ENCODE data around the gene NXF1. TPM values are rescaled to one million over a fixed set of nuclear protein-coding genes. Genes with fewer than 3 reads are reported as not detected.

Gene NXF1
- total RNA-seq, 1 experiment from 2014 or later: 26.1 TPM

Other genes with a start within 250 kb of the NXF1 start
- gene EEF1G, start 231.5 kb downstream of the NXF1 start, total RNA-seq (2014; rRNA removed; shearing (Covaris generic)): 841 and 1,053 TPM in 2 replicates
- gene TUT1, start 213.9 kb downstream of the NXF1 start, total RNA-seq (2014; rRNA removed; shearing (Covaris generic)): 4.7 and 5.3 TPM in 2 replicates
- 91.2 and 103 TPM in 2 replicates for gene MTA2, start 203.6 kb downstream of the NXF1 start, total RNA-seq (2014; rRNA removed; shearing (Covaris generic))
- gene EML3, start 192.7 kb downstream of the NXF1 start, total RNA-seq (2014; rRNA removed; shearing (Covaris generic)): 7.1 and 13.8 TPM in 2 replicates
- gene ROM1, start 192.2 kb downstream of the NXF1 start, total RNA-seq (2014; rRNA removed; shearing (Covaris generic)): 2.5 and 3.6 TPM in 2 replicates
- gene B3GAT3, start 183.5 kb downstream of the NXF1 start, total RNA-seq (2014; rRNA removed; shearing (Covaris generic)): 23.3 and 27.1 TPM in 2 replicates
- 136 and 159 TPM in 2 replicates for gene GANAB, start 158.8 kb downstream of the NXF1 start, total RNA-seq (2014; rRNA removed; shearing (Covaris generic))
- gene INTS5, start 152.1 kb downstream of the NXF1 start, total RNA-seq (2014; rRNA removed; shearing (Covaris generic)): 10.7 and 14.8 TPM in 2 replicates
- gene C11orf98, start 140.2 kb downstream of the NXF1 start, total RNA-seq (2014; rRNA removed; shearing (Covaris generic)): 69.0 and 73.3 TPM in 2 replicates
- 3.8 and 5.6 TPM in 2 replicates for gene CSKMT, start 140.1 kb downstream of the NXF1 start, total RNA-seq (2014; rRNA removed; shearing (Covaris generic))
- gene UQCC3, start 133.8 kb downstream of the NXF1 start, total RNA-seq (2014; rRNA removed; shearing (Covaris generic)): 19.6 and 26.6 TPM in 2 replicates
- 4.6 and 6.1 TPM in 2 replicates for gene LBHD1, start 133.2 kb downstream of the NXF1 start, total RNA-seq (2014; rRNA removed; shearing (Covaris generic))
- gene UBXN1, start 126.4 kb downstream of the NXF1 start, total RNA-seq (2014; rRNA removed; shearing (Covaris generic)): 107 and 128 TPM in 2 replicates
- gene LRRN4CL, start 115.9 kb downstream of the NXF1 start, total RNA-seq (2014; rRNA removed; shearing (Covaris generic)): 6.0 and 6.2 TPM in 2 replicates
- 65.0 and 71.0 TPM in 2 replicates for gene BSCL2, start 98.0 kb downstream of the NXF1 start, total RNA-seq (2014; rRNA removed; shearing (Covaris generic))
- gene GNG3, start 97.8 kb downstream of the NXF1 start, total RNA-seq (2014; rRNA removed; shearing (Covaris generic)): not detected in 2 replicates
- gene HNRNPUL2, start 78.0 kb downstream of the NXF1 start, total RNA-seq (2014; rRNA removed; shearing (Covaris generic)): 10.2 and 11.8 TPM in 2 replicates
- gene TTC9C, start 77.0 kb downstream of the NXF1 start, total RNA-seq (2014; rRNA removed; shearing (Covaris generic)): 56.6 and 68.4 TPM in 2 replicates
- 10.1 and 11.4 TPM in 2 replicates for gene ZBTB3, start 51.3 kb downstream of the NXF1 start, total RNA-seq (2014; rRNA removed; shearing (Covaris generic))
- 182 and 189 TPM in 2 replicates for gene POLR2G, start 43.9 kb downstream of the NXF1 start, total RNA-seq (2014; rRNA removed; shearing (Covaris generic))
- 15.1 and 18.1 TPM in 2 replicates for gene TAF6L, start 34.0 kb downstream of the NXF1 start, total RNA-seq (2014; rRNA removed; shearing (Covaris generic))
- 88.3 and 110 TPM in 2 replicates for gene TMEM179B, start 18.0 kb downstream of the NXF1 start, total RNA-seq (2014; rRNA removed; shearing (Covaris generic))
- 41.0 and 55.3 TPM in 2 replicates for gene TMEM223, start 13.4 kb downstream of the NXF1 start, total RNA-seq (2014; rRNA removed; shearing (Covaris generic))
- 40.7 and 43.1 TPM in 2 replicates for gene STX5, start 26.6 kb upstream of the NXF1 start, total RNA-seq (2014; rRNA removed; shearing (Covaris generic))
- not detected in 2 replicates for gene TEX54, start 27.4 kb upstream of the NXF1 start, total RNA-seq (2014; rRNA removed; shearing (Covaris generic))
- 61.3 and 80.4 TPM in 2 replicates for gene WDR74, start 34.1 kb upstream of the NXF1 start, total RNA-seq (2014; rRNA removed; shearing (Covaris generic))
- gene SLC3A2, start 75.5 kb upstream of the NXF1 start, total RNA-seq (2014; rRNA removed; shearing (Covaris generic)): 85.2 and 94.7 TPM in 2 replicates
- gene CHRM1, start 115.9 kb upstream of the NXF1 start, total RNA-seq (2014; rRNA removed; shearing (Covaris generic)): not detected in 2 replicates
- not detected in 2 replicates for gene SLC22A6, start 179.5 kb upstream of the NXF1 start, total RNA-seq (2014; rRNA removed; shearing (Covaris generic))
- gene SLC22A8, start 210.4 kb upstream of the NXF1 start, total RNA-seq (2014; rRNA removed; shearing (Covaris generic)): not detected in 2 replicates